OCI-LY3 (cell line): Measurements from ENCODE around the gene FRMD4A.

Experiments used
- CTCF ChIP-seq: fragments of 200-600, 300-600 bp; sonication (generic); IDR thresholded peaks from 2 replicates; pipeline ENCODE4 v1.5.1; 2014; ENCODE audit warnings: antibody characterized with exemption, low read length, low read depth
- EZH2phosphoT487 ChIP-seq: fragments of 200-600 bp; shearing (Covaris generic); IDR thresholded peaks from 2 replicates; pipeline ENCODE4 v1.6.1; 2018; ENCODE audit warnings: antibody characterized with exemption, mixed run types, low read depth

- TF ChIP-seq CTCF (no peak), EZH2phosphoT487 (no peak)
Observed at GRCh38 chr10:13959443-13960359, 371.0 kb downstream of the FRMD4A start.
